Esophagus muscularis mucosa (tissue), 4 donors: ENCODE measurements around the gene ZNF786. TPM values are rescaled to one million over a fixed set of nuclear protein-coding genes. Genes with fewer than 3 reads are reported as not detected.

Experiments
- DNase-seq: peaks from one replicate; pipeline ENCODE4 v3.0.0-alpha.2; 2017; ENCODE audit errors: extremely low spot score
- H3K27ac ChIP-seq, 4 donors: fragments of 200-600 bp; sonication (generic); replicated peaks in 1 of 4; 1 replicate in 3 of 4; 2 replicates in 1 of 4; pipeline ENCODE4 v1.5.1; 2016 to 2019; ENCODE audit warnings: mild to moderate bottlenecking in 1 of 4
- H3K27me3 ChIP-seq, 4 donors: fragments of 200-600 bp; sonication (generic); one replicate each; pipeline versions ENCODE4 v1.5.1 to v1.6.0; 2016 to 2019
- H3K36me3 ChIP-seq, 4 donors: fragments of 200-600 bp; sonication (generic); one replicate each; pipeline ENCODE4 v1.5.1; 2016 to 2019
- H3K4me1 ChIP-seq, 4 donors: fragments of 200-600 bp; sonication (generic); one replicate each; pipeline ENCODE4 v1.5.1; 2016 to 2019
- H3K4me3 ChIP-seq, 4 donors: fragments of 200-600 bp; sonication (generic); 1 replicate in 2 of 4; 2 replicates in 2 of 4; pipeline ENCODE4 v1.5.1; 2016 to 2019; ENCODE audit warnings: mild to moderate bottlenecking in 4 of 4, moderate library complexity in 1 of 4
- H3K9me3 ChIP-seq, 4 donors: fragments of 200-600 bp; sonication (generic); 1 replicate in 3 of 4; 2 replicates in 1 of 4; pipeline ENCODE4 v1.5.1; 2016 to 2019
- EP300 ChIP-seq: sonication (generic); formaldehyde crosslinking; IDR thresholded peaks from one replicate; pipeline ENCODE4 v1.6.1; 2017; ENCODE audit warnings: antibody characterized with exemption
- POLR2A ChIP-seq: fragments of 450-650 bp; IDR thresholded peaks from one replicate; pipeline ENCODE4 v1.6.1; 2017; ENCODE audit warnings: antibody characterized with exemption, moderate library complexity, mild to moderate bottlenecking, low read depth
- POLR2AphosphoS5 ChIP-seq, 2 donors: sonication (generic); formaldehyde crosslinking; IDR thresholded peaks; one replicate each; pipeline ENCODE4 v1.6.1; 2017; ENCODE audit warnings: antibody characterized with exemption in 2 of 2
- WGBS: methylation state at CpG from one replicate; pipeline ENCODE4 v1.1.5; 2018; 5-methylcytosine and 5-hydroxymethylcytosine counted together
- intact Hi-C: fragments of 100-400 bp; cut with DNase I; formaldehyde crosslinking; loops from one replicate; pipeline ENCODE4 v1.15.1; 2023
- small RNA-seq, 3 donors: library from RNA; depleted of rRNA; stranded (forward); fragments of <200 nt; gene quantifications; one replicate each; pipeline ENCODE3, GENCODE V24; 2016
- total RNA-seq, 4 donors: library from RNA; depleted of rRNA; stranded (reverse); fragments of >200 nt; gene quantifications; one replicate each; pipeline versions ENCODE4 v1.1.0 to v1.2.1, GENCODE V29; 2016
- TF ChIP-seq, protein P1 (sequence below), 3 experiments: fragments of 200-600 bp in 2 of 3; fragments of 450-650 bp in 1 of 3; sonication (generic) in 2 of 3; IDR thresholded peaks; one replicate each; pipeline ENCODE4 v1.5.1; 2017 to 2019; ENCODE audit warnings: antibody characterized with exemption in 3 of 3, mild to moderate bottlenecking in 2 of 3, moderate library complexity in 1 of 3

The ZNF786 gene
- total RNA-seq, 4 donors from 2014 or later: 4.5 to 10.7 (median 5.6) TPM

DNA sequence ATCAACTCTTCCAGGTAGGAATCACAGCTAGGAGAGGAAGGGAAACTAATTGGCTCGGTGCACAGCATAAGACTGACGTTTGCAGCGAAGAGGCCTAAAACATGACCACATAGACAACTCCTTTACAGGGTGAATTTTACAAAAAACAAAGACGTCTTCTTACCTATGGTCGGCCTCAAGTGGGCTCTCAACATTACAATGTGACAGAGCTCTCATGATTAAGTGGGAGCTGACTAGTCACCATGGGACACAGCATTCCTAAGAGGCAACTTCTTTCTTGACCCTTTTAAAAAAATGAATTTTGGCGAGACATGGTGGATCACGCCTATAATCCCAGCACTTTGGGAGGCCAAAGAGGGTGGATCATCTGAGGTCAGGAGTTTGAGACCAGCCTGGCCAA lies 66.9 kb downstream of the ZNF786 start:
- no peak for DNase-seq
- Histone ChIP-seq H3K36me3 (peaks cover 0 to 26% (median 21%) of the 10 kb centered on the region in 4 donors), H3K4me3 (no peak overlapping the region), H3K4me1 (peaks cover 11 to 34% (median 19%) of the 10 kb centered on the region in 4 donors), H3K27ac (no peak overlapping the region), H3K27me3 (no peaks in the 10 kb centered on the region), H3K9me3 (no peaks in the 10 kb centered on the region)
- TF ChIP-seq, protein P1, sequence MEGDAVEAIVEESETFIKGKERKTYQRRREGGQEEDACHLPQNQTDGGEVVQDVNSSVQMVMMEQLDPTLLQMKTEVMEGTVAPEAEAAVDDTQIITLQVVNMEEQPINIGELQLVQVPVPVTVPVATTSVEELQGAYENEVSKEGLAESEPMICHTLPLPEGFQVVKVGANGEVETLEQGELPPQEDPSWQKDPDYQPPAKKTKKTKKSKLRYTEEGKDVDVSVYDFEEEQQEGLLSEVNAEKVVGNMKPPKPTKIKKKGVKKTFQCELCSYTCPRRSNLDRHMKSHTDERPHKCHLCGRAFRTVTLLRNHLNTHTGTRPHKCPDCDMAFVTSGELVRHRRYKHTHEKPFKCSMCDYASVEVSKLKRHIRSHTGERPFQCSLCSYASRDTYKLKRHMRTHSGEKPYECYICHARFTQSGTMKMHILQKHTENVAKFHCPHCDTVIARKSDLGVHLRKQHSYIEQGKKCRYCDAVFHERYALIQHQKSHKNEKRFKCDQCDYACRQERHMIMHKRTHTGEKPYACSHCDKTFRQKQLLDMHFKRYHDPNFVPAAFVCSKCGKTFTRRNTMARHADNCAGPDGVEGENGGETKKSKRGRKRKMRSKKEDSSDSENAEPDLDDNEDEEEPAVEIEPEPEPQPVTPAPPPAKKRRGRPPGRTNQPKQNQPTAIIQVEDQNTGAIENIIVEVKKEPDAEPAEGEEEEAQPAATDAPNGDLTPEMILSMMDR (IDR thresholded peaks at IDR 0.05): no peak
- TF ChIP-seq EP300 (no peak), POLR2A (no peak), POLR2AphosphoS5 (IDR thresholded peaks at IDR 0.05) (no peak)
- intact Hi-C loops: no loop called here
- WGBS: 85% methylated on average over 7 of the region's 7 CpGs

DNA sequence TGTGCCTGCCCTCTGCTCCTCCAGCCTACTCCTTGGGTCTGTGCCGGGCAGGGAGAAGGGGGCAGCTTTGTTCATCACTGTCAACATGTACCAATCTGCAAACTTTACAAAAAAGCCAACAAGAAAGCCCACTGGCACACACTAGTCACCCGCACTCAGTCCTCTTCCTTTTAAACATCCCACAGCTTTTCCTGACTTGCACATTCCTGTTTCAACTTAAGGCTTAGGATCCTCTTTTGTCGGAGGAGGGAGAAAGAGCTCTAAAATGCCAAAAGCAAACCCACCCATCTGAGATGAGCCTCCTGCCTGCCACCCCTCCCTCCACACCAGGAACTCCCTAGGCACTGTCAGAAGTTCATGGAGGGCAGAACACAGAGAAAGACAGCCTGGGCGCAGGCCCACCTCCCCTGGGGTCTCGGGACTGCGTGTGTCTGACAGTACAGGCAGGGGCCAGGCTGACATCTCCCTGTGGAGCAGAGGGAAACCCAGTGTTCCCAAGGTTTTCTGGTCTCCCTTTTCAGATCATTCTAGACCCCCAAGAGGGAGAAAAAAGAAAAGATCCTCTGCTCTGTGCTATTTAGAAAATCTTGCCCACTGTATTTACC lies 67.7 kb downstream of the ZNF786 start:
- H3K4me1 ChIP-seq: peaks cover 11 to 32% (median 19%) of the 10 kb centered on the region in 4 donors
- no peaks in the 10 kb centered on the region for H3K27me3 ChIP-seq
- TF ChIP-seq EP300: no peak
- no peak for DNase-seq
- intact Hi-C loops: no loop called here
- peaks cover 6 to 34% (median 28%) of the 10 kb centered on the region in 4 donors for H3K36me3 ChIP-seq
- H3K4me3 ChIP-seq: no peak overlapping the region
- no peak overlapping the region for H3K27ac ChIP-seq
- no peaks in the 10 kb centered on the region for H3K9me3 ChIP-seq
- WGBS: 73% methylated on average over 6 of the region's 6 CpGs

DNA sequence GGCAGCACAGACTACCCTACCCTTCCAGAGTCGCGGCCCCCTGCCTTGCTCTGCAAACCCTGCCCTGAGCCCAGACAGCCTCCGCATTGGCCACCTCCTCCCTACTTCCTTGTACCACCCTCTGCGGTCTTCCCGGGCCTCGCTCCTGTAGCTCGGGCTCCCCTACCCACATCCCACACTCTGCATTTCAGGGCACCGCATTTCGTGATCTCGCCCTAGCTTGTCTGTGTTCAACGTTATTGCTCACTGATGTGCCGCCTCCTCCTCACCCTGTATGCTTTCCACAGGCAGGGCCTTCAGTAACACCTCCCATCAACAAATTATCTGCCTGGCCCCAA lies 68.8 kb downstream of the ZNF786 start:
- Histone ChIP-seq H3K9me3 (no peaks in the 10 kb centered on the region), H3K4me3 (no peak overlapping the region), H3K27ac (no peak overlapping the region), H3K4me1 (peaks cover under 1 to 20% (median 8%) of the 10 kb centered on the region in 4 donors), H3K36me3 (peaks cover 6 to 44% (median 35%) of the 10 kb centered on the region in 4 donors), H3K27me3 (no peaks in the 10 kb centered on the region)
- no peak for DNase-seq
- TF ChIP-seq POLR2AphosphoS5 (IDR thresholded peaks at IDR 0.05) (no peak), EP300 (no peak), POLR2A (no peak)
- TF ChIP-seq, protein P1 (IDR thresholded peaks at IDR 0.05): no peak
- intact Hi-C loops: no loop called here
- 90% methylated on average over 12 of the region's 12 CpGs for WGBS

DNA sequence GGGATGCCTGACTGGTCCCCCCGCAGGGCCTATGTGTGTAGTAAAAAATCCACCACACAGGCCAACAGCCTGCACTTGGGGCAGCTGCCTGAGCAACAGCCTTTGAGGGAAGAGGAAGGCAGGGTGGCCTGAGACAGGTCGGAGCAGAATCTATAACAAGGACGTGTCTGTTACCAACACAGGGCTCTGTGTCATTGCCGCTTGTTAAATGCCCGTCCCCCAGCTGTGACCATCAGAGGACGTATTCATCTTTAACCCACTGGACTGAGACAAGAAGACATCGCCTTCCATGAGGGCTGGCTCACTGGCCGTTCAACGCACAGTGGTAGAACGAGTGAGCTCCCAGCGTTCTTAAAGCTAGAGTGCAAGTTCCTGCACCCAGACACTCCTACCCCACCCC lies 70.0 kb downstream of the ZNF786 start:
- no peak overlapping the region for H3K4me3 ChIP-seq
- peaks cover 12 to 56% (median 47%) of the 10 kb centered on the region in 4 donors for H3K36me3 ChIP-seq
- peaks cover 0 to 12% (median 2%) of the 10 kb centered on the region in 4 donors for H3K4me1 ChIP-seq
- TF ChIP-seq, protein P1 (IDR thresholded peaks at IDR 0.05): no peak
- TF ChIP-seq POLR2A: no peak
- TF ChIP-seq POLR2AphosphoS5 (IDR thresholded peaks at IDR 0.05): no peak
- TF ChIP-seq EP300: no peak
- H3K27ac ChIP-seq: no peak overlapping the region
- no peak for DNase-seq
- 94% methylated on average over 11 of the region's 11 CpGs for WGBS
- no peaks in the 10 kb centered on the region for H3K9me3 ChIP-seq
- no peaks in the 10 kb centered on the region for H3K27me3 ChIP-seq
- intact Hi-C loops: no loop called here

Small RNA genes lying within 50 kb of the gene (small RNA-seq; reads per million reads assigned to genes)
- gene COX6B1P1 (0 reads per million in 3 donors), gene RN7SL521P (0 to 0.08 (median 0) reads per million in 3 donors), gene RNU6-650P (0 reads per million in 3 donors)

Other genes starting within 250 kb of the ZNF786 start
- under 1 TPM in 3 of 4 donors, not detected in 1; 0.33 to 0.52 (median 0.45) TPM for gene EZH2, start 206.4 kb downstream of the ZNF786 start, total RNA-seq
- gene PDIA4, start 62.2 kb downstream of the ZNF786 start, total RNA-seq: 10 to 100 TPM; 33.2 to 58.1 (median 42.8) TPM
- 1 to 10 TPM; 2.1 to 3.9 (median 3.3) TPM for gene ZNF425, start 35.6 kb upstream of the ZNF786 start, total RNA-seq
- 10 to 100 TPM; 16.9 to 22.6 (median 19.2) TPM for gene ZNF398, start 56.7 kb upstream of the ZNF786 start, total RNA-seq
- 10 to 100 TPM; 16.9 to 28.7 (median 22.2) TPM for gene ZNF282, start 104.8 kb upstream of the ZNF786 start, total RNA-seq
- 1 to 10 TPM; 4.8 to 8.8 (median 7.4) TPM for gene ZNF212, start 148.9 kb upstream of the ZNF786 start, total RNA-seq
- gene ZNF783, start 171.5 kb upstream of the ZNF786 start, total RNA-seq: 10 to 100 TPM in 3 of 4 donors, 1 to 10 TPM in 1; 8.4 to 12.2 (median 11.9) TPM